A375 (cell line): Measurements from ENCODE around the gene TYRP1. TPM values are rescaled to one million over a fixed set of nuclear protein-coding genes. Genes with fewer than 3 reads are reported as not detected.

ENCODE experiments used
- total RNA-seq: library from RNA; depleted of rRNA; stranded (reverse); fragments of >200 nt; shearing (Covaris generic); gene quantifications from 2 replicates; pipeline ENCODE4 v1.2.3, GENCODE V29; 2014; rRNA removed

TYRP1 gene, protein sequence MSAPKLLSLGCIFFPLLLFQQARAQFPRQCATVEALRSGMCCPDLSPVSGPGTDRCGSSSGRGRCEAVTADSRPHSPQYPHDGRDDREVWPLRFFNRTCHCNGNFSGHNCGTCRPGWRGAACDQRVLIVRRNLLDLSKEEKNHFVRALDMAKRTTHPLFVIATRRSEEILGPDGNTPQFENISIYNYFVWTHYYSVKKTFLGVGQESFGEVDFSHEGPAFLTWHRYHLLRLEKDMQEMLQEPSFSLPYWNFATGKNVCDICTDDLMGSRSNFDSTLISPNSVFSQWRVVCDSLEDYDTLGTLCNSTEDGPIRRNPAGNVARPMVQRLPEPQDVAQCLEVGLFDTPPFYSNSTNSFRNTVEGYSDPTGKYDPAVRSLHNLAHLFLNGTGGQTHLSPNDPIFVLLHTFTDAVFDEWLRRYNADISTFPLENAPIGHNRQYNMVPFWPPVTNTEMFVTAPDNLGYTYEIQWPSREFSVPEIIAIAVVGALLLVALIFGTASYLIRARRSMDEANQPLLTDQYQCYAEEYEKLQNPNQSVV
- total RNA-seq, result 0.11 TPM in 1 of 2 replicates, not detected in the other

DNA sequence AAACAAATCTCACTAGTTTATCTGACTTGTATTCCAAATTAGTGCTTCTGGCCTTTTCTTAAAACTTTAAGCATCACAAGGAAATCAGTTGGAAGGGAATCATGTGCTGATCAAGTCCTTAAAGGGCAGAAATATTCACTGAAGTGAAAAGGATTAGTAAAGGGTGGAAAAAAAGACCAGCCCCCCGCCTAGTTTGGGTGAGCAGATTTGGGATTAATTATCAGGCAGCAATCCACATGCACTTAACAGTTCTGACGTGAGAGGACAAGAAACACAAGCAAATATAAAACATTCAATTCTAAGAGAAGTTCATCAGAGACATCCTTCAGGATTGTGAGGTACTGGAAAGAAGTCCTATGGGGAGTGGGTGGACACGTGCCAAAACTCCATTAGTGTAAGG is at the start of gene TYRP1:
TYRP1 (plus strand) TSS at position 245 of the 400 bp plus-strand sequence. CDS start 612 bp downstream, outside the sequence.

Other genes with a start within 250 kb of the TYRP1 start
- gene LURAP1L, start 81.6 kb downstream of the TYRP1 start, total RNA-seq, result 13.7 and 20.0 TPM in 2 replicates